Kidney (tissue), 14 donors: ENCODE results near the gene PTPRN. TPM values are rescaled to one million over a fixed set of nuclear protein-coding genes. Genes with fewer than 3 reads are reported as not detected.
A peak's percentile ranks its signal among the peaks of the same experiment; 100 is the strongest.
"Not testable (repeated sequence)": the region's sequence is repeated elsewhere in the genome, so short reads cannot be mapped to it uniquely, and the experiment has no call there.

Experiments used
- DNase-seq, 5 donors: peaks; one replicate each; pipeline ENCODE4 v3.0.0-alpha.2; 2013 to 2020
- FAIRE-seq: peaks from 2 replicates; lab custom pipeline; 2012; peaks lifted over from hg19 to GRCh38; lab: Jason Lieb, UNC
- H3K27ac ChIP-seq, 2 donors: one replicate each; pipeline ENCODE4 v1.7.0; 2013; ENCODE audit warnings: low read depth in 2 of 2, low read length in 2 of 2, inconsistent platforms in 1 of 2
- H3K27me3 ChIP-seq: one replicate; pipeline ENCODE4 v1.7.1; 2013; ENCODE audit warnings: low read length, inconsistent platforms; ENCODE audit not compliant: control insufficient read depth, insufficient read depth
- H3K36me3 ChIP-seq, 3 donors: one replicate each; pipeline versions ENCODE4 v1.7.0 to v1.7.1; 2013; ENCODE audit warnings: low read length in 3 of 3, control low read depth in 1 of 3, inconsistent platforms in 1 of 3; ENCODE audit not compliant: insufficient read depth in 3 of 3, control insufficient read depth in 2 of 3
- H3K4me1 ChIP-seq, 3 donors: one replicate each; pipeline versions ENCODE4 v1.7.0 to v1.7.1; 2013; ENCODE audit warnings: low read length in 3 of 3, inconsistent platforms in 1 of 3, low read depth in 1 of 3; ENCODE audit not compliant: control insufficient read depth in 2 of 3, insufficient read depth in 2 of 3
- H3K4me3 ChIP-seq, 3 donors: one replicate each; pipeline versions ENCODE4 v1.7.0 to v1.8.1; 2013; ENCODE audit warnings: low read length in 3 of 3, control low read depth in 1 of 3, inconsistent platforms in 1 of 3
- H3K9ac ChIP-seq, 3 donors: one replicate each; pipeline versions ENCODE4 v1.7.0 to v1.7.1; 2013; ENCODE audit warnings: low read length in 3 of 3, control low read depth in 1 of 3, inconsistent platforms in 1 of 3
- H3K9me3 ChIP-seq, 3 donors: one replicate each; pipeline versions ENCODE4 v1.7.0 to v1.7.1; 2013; ENCODE audit warnings: low read length in 3 of 3, control low read depth in 1 of 3, inconsistent platforms in 1 of 3; ENCODE audit not compliant: control insufficient read depth in 2 of 3, insufficient read depth in 1 of 3
- CTCF ChIP-seq: IDR thresholded peaks from 3 replicates; pipeline ENCODE4 v1.5.1; 2012; ENCODE audit warnings: mild to moderate bottlenecking, moderate library complexity, borderline replicate concordance; ENCODE audit not compliant: insufficient read depth; ENCODE audit errors: extremely low read depth
- intact Hi-C: fragments of 100-400 bp; cut with DNase I; formaldehyde crosslinking; loops from one replicate; pipeline ENCODE4 v1.11.1; 2022
- polyA plus RNA-seq: library from polyadenylated mRNA; stranded (reverse); fragments of 350-450 nt; fragmentation: Illumina TruSeq; extraction: RNeasy Lipid Tissue Mini Kit (QIAGEN cat#74804); gene quantifications from one replicate; pipeline ENCODE4 v1.2.3, GENCODE V29; 2014; ENCODE audit warnings: low read depth, low replicate concordance; ENCODE audit not compliant: insufficient read depth
- total RNA-seq: library from RNA; stranded (reverse); fragmentation: NEBNext Ultra II Directional; extraction: Animal tissue kit (Norgen Biotek cat#: 25700); gene quantifications from one replicate; pipeline ENCODE4 v1.2.1, GENCODE V29; 2021
- donor health status: control.
- donor health status: control.
- donor health status: control.
- donor health status: control.
- donor health status: control.
- donor health status: DM: yes; HTN: yes; CAD: no.
- donor health status: Normal renal cell carcinoma (clear cell type).

PTPRN gene
- total and polyA plus RNA-seq, 2 donors from 2014 or later = not detected

GRCh38 chr2:219287580-219288265, 21.5 kb downstream of the PTPRN start:
- Histone ChIP-seq H3K36me3 (peaks cover 0 to 3% (median under 1%) of the 10 kb centered on the region in 3 donors), H3K9me3 (no peaks in the 10 kb centered on the region)
- no peak for FAIRE-seq

GRCh38 chr2:219287116-219287440, 22.1 kb downstream of the PTPRN start:
- H3K4me3 ChIP-seq, H3K4me1 ChIP-seq, H3K27ac ChIP-seq, H3K9ac ChIP-seq, FAIRE-seq, H3K36me3 ChIP-seq, H3K27me3 ChIP-seq, H3K9me3 ChIP-seq: not testable (repeated sequence)
- peak in 1 of 5 donors; percentile 41 for DNase-seq
- intact Hi-C loops = loop anchor here (10.0 kb wide), 1 partner anchor 122 kb away; the partner anchor contains the start of gene NHEJ1

More at GRCh38 chr2:219287580-219288265, 21.5 kb downstream of the PTPRN start:
- Histone ChIP-seq H3K27ac (no peak overlapping the region), H3K4me1 (peaks cover 0 to 6% (median 0%) of the 10 kb centered on the region in 3 donors), H3K4me3 (no peak overlapping the region), H3K9ac (no peak overlapping the region), H3K27me3 (no peaks in the 10 kb centered on the region)
- intact Hi-C loops = loop anchor here (10.0 kb wide), 1 partner anchor 123 kb away; the partner anchor contains the start of gene NHEJ1
- no peak for TF ChIP-seq CTCF
- DNase-seq = peak in 1 of 5 donors; percentile 34

- peaks cover 0 to 6% (median 0%) of the 10 kb centered on the region in 3 donors for H3K4me1 ChIP-seq
- H3K4me3 ChIP-seq = no peak overlapping the region
- H3K27ac ChIP-seq = no peak overlapping the region
- FAIRE-seq = no peak
- H3K9me3 ChIP-seq = no peaks in the 10 kb centered on the region
- H3K27me3 ChIP-seq = no peaks in the 10 kb centered on the region
- no peak overlapping the region for H3K9ac ChIP-seq
- intact Hi-C loops = loop anchor here (10.0 kb wide), 1 partner anchor 122 kb away; the partner anchor contains the start of gene NHEJ1
- peaks cover 0 to 10% (median 7%) of the 10 kb centered on the region in 3 donors for H3K36me3 ChIP-seq
- peak in 2 of 5 donors; percentile 25 to 72 for DNase-seq
- TF ChIP-seq CTCF = no peak
Measured at GRCh38 chr2:219286436-219287115, 22.6 kb downstream of the PTPRN start.

- H3K27me3 ChIP-seq = no peaks in the 10 kb centered on the region
- intact Hi-C loops = loop anchor here (10.0 kb wide), 1 partner anchor 121 kb away; the partner anchor contains the start of gene NHEJ1
- FAIRE-seq = no peak
- no peak overlapping the region for H3K27ac ChIP-seq
- H3K9me3 ChIP-seq = no peaks in the 10 kb centered on the region
- DNase-seq = peak in 4 of 5 donors; percentile 72 to 85 (median 77)
- H3K4me1 ChIP-seq = peaks cover 0 to 6% (median 0%) of the 10 kb centered on the region in 3 donors
- peaks cover 0 to 15% (median 9%) of the 10 kb centered on the region in 3 donors for H3K36me3 ChIP-seq
- H3K4me3 ChIP-seq = no peak overlapping the region
- no peak overlapping the region for H3K9ac ChIP-seq
- no peak for TF ChIP-seq CTCF
Measured at GRCh38 chr2:219285894-219286425, 23.2 kb downstream of the PTPRN start.
